Endothelial cell of umbilical vein (primary cell): ENCODE data around the gene PERCC1.

Experiments used
- EZH2 ChIP-seq: IDR thresholded peaks from 2 replicates; pipeline ENCODE4 v1.6.1; 2012; ENCODE audit warnings: borderline replicate concordance, low read depth, mild to moderate bottlenecking, moderate library complexity, low read length, inconsistent platforms; ENCODE audit not compliant: severe bottlenecking
- FOS ChIP-seq: IDR thresholded peaks from 2 replicates; pipeline ENCODE4 v1.6.1; 2011; ENCODE audit warnings: mild to moderate bottlenecking, low read length, moderate library complexity, borderline replicate concordance; ENCODE audit not compliant: insufficient read depth
- GATA2 ChIP-seq: IDR thresholded peaks from 2 replicates; pipeline ENCODE4 v1.7.0; 2011; ENCODE audit warnings: low read depth, mild to moderate bottlenecking, moderate library complexity, mixed read lengths, low read length; ENCODE audit not compliant: insufficient read length, insufficient read depth
- JUN ChIP-seq: IDR thresholded peaks from 2 replicates; pipeline ENCODE4 v1.6.1; 2011; ENCODE audit warnings: borderline replicate concordance, low read depth; ENCODE audit not compliant: insufficient read length, insufficient read depth
- MAX ChIP-seq: IDR thresholded peaks from 2 replicates; pipeline ENCODE4 v1.6.1; 2011; ENCODE audit not compliant: insufficient read depth, insufficient read length
- MYC ChIP-seq: IDR thresholded peaks from one replicate; pipeline ENCODE4 v1.6.1; 2011; ENCODE audit warnings: mild to moderate bottlenecking, low read depth, low read length
- POLR2A ChIP-seq: IDR thresholded peaks from 2 replicates; pipeline ENCODE4 v1.6.1; 2012; ENCODE audit warnings: low read depth, mild to moderate bottlenecking, control low read depth, low read length
- POLR2AphosphoS5 ChIP-seq: IDR thresholded peaks from 2 replicates; pipeline ENCODE4 v1.6.1; 2012; ENCODE audit warnings: low read depth, mild to moderate bottlenecking, control low read depth, low read length, moderate library complexity; ENCODE audit not compliant: insufficient read depth
- TF ChIP-seq, protein P1 (sequence below), 2 donors: IDR thresholded peaks; 1 replicate in 1 of 2; 2 replicates in 1 of 2; pipeline ENCODE4 v1.5.1; 2011; ENCODE audit warnings: low read length in 2 of 2, mild to moderate bottlenecking in 2 of 2, moderate library complexity in 2 of 2, control low read depth in 1 of 2, inconsistent platforms in 1 of 2, low read depth in 1 of 2; ENCODE audit not compliant: insufficient read depth in 1 of 2; ENCODE audit errors: extremely low read depth in 1 of 2

DNA sequence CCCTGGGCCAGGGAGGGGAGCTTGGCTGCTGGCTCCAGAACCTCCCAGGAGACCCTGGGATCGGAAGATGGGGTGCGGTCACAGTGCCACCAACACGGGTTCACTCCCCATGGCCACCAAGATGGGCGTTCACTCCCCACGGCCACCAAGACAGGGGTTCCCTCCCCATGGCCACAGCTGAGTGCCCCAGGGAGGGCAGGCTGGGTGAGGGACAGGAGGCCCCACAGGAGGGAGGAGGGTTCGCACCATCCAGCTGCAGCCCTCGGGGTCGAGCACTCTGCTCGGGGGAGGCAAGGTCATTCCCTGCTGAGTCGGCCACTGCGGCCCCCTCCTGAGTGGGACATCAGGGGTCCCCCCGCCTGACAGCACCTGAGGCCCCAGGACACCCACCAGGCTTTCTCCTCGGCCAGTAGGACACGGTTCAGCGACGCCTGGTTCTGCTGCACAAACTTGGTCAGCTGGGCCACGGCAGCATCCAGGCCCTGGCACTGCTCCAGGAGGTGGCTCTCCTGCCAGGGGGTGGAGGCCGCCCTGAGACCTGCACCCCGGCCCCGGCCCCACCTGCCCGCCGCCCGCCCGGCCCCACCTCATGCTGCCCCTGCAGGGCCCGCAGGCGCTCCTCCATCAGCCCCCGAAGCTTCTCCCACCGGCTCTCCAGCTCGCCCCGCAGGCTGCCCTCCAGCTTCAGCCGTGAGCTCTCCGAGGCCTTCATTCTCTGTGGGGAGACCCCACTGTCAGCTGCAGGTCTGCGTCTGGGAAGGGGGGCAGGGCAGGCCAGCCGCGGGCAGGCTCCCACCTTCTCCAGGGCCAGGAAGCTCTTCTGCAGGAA is 7.6 kb downstream of the PERCC1 start:
- TF ChIP-seq POLR2A (no peak), EZH2 (no peak), MYC (no peak), JUN (no peak), FOS (no peak), POLR2AphosphoS5 (no peak), MAX (no peak), GATA2 (no peak)
- TF ChIP-seq, protein P1, sequence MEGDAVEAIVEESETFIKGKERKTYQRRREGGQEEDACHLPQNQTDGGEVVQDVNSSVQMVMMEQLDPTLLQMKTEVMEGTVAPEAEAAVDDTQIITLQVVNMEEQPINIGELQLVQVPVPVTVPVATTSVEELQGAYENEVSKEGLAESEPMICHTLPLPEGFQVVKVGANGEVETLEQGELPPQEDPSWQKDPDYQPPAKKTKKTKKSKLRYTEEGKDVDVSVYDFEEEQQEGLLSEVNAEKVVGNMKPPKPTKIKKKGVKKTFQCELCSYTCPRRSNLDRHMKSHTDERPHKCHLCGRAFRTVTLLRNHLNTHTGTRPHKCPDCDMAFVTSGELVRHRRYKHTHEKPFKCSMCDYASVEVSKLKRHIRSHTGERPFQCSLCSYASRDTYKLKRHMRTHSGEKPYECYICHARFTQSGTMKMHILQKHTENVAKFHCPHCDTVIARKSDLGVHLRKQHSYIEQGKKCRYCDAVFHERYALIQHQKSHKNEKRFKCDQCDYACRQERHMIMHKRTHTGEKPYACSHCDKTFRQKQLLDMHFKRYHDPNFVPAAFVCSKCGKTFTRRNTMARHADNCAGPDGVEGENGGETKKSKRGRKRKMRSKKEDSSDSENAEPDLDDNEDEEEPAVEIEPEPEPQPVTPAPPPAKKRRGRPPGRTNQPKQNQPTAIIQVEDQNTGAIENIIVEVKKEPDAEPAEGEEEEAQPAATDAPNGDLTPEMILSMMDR (IDR thresholded peaks at IDR 0.05; ENCODE audit: extremely low read depth in 1 of 2, insufficient read depth in 1 of 2, low read depth in 1 of 2, low read length in 2 of 2) = no peak
